ENCODE measurements around the gene METTL18.
A peak's percentile ranks its signal among the peaks of the same experiment; 100 is the strongest.

Gene METTL18

GRCh38 chr1:169784102-169784501, 10.6 kb downstream of the METTL18 start:
- no peak for DNase-seq

GRCh38 chr1:169782596-169782995, 12.1 kb downstream of the METTL18 start:
- no peak for DNase-seq

GRCh38 chr1:169779970-169780369, 14.7 kb downstream of the METTL18 start:
- DNase-seq, result no peak

GRCh38 chr1:169779150-169779549, 15.6 kb downstream of the METTL18 start:
- DNase-seq, result no peak

GRCh38 chr1:169776440-169776839, 18.3 kb downstream of the METTL18 start:
- no peak for DNase-seq

- no peak for DNase-seq
Observed at GRCh38 chr1:169768161-169768560, 26.5 kb downstream of the METTL18 start.

GRCh38 chr1:169765580-169766331, 29.0 kb downstream of the METTL18 start:
- no peak for DNase-seq

GRCh38 chr1:169764919-169765318, 29.8 kb downstream of the METTL18 start:
- no peak for DNase-seq

GRCh38 chr1:169762699-169763098, 32.0 kb downstream of the METTL18 start:
- peak in 1 of 2 experiments; percentile 1 for DNase-seq

- no peak for DNase-seq
Observed at GRCh38 chr1:169759038-169759437, 35.7 kb downstream of the METTL18 start.

GRCh38 chr1:169753549-169753948, 41.2 kb downstream of the METTL18 start:
- DNase-seq, result no peak

- no peak for DNase-seq
Observed at GRCh38 chr1:169750041-169750440, 44.7 kb downstream of the METTL18 start.

GRCh38 chr1:169746550-169746949, 48.2 kb downstream of the METTL18 start:
- DNase-seq, result no peak

GRCh38 chr1:169745015-169745861, 49.5 kb downstream of the METTL18 start:
- no peak for DNase-seq
